SK-N-DZ (cell line): Measurements from ENCODE around the gene CHST13.
A peak's percentile ranks its signal among the peaks of the same experiment; 100 is the strongest.
"Not testable (repeated sequence)": the region's sequence is repeated elsewhere in the genome, so short reads cannot be mapped to it uniquely, and the experiment has no call there.

Experiments used
- DNase-seq: peaks from one replicate; pipeline ENCODE4 v3.0.0-alpha.2; 2015; ENCODE audit warnings: low spot score

Gene CHST13

GRCh38 chr3:126525091-126525852, 1.3 kb downstream of the CHST13 start:
- no peak for DNase-seq

- no peak for DNase-seq
Observed at GRCh38 chr3:126525853-126526667, 2.1 kb downstream of the CHST13 start.

- DNase-seq = no peak
Observed at GRCh38 chr3:126526668-126527005, 2.7 kb downstream of the CHST13 start.

GRCh38 chr3:126527006-126527405, 3.1 kb downstream of the CHST13 start:
- DNase-seq = no peak

- no peak for DNase-seq
Observed at GRCh38 chr3:126527455-126528211, 3.7 kb downstream of the CHST13 start.

GRCh38 chr3:126528419-126528799, 4.5 kb downstream of the CHST13 start:
- DNase-seq = no peak

GRCh38 chr3:126528800-126529541, 5.0 kb downstream of the CHST13 start:
- peak; percentile 57 for DNase-seq

GRCh38 chr3:126529585-126530170, 5.7 kb downstream of the CHST13 start:
- no peak for DNase-seq

GRCh38 chr3:126530171-126531050, 6.5 kb downstream of the CHST13 start:
- no peak for DNase-seq

- no peak for DNase-seq
Observed at GRCh38 chr3:126531051-126531330, 7.0 kb downstream of the CHST13 start.

- DNase-seq = no peak
Observed at GRCh38 chr3:126533506-126533905, 9.6 kb downstream of the CHST13 start.

GRCh38 chr3:126534716-126535115, 10.8 kb downstream of the CHST13 start:
- not testable (repeated sequence) for DNase-seq

GRCh38 chr3:126535636-126536035, 11.7 kb downstream of the CHST13 start:
- no peak for DNase-seq

GRCh38 chr3:126536126-126536525, 12.2 kb downstream of the CHST13 start:
- no peak for DNase-seq

GRCh38 chr3:126537116-126537729, 13.3 kb downstream of the CHST13 start:
- no peak for DNase-seq

GRCh38 chr3:126537730-126538281, 13.9 kb downstream of the CHST13 start:
- DNase-seq = no peak

- DNase-seq = no peak
Observed at GRCh38 chr3:126538316-126538715, 14.4 kb downstream of the CHST13 start.

GRCh38 chr3:126538966-126539365, 15.0 kb downstream of the CHST13 start:
- DNase-seq = no peak

- DNase-seq = no peak
Observed at GRCh38 chr3:126539558-126540250, 15.7 kb downstream of the CHST13 start.
